A549 (cell line): ENCODE results near the gene GPR17. TPM values are rescaled to one million over a fixed set of nuclear protein-coding genes. Genes with fewer than 3 reads are reported as not detected.

Experiments
- ATAC-seq, 2 experiments: fragments of 200-7000 bp in 1 of 2; fragments of >200 bp in 1 of 2; cut with Nextera tagmentation in 1 of 2; cut with Tn5 transposase in 1 of 2; 3 replicates each; pipeline versions ENCODE4 v1.8.0 to v1.9.1; 2018 to 2020; ENCODE audit warnings: mild to moderate bottlenecking in 1 of 2, moderate library complexity in 1 of 2
- CTCF ChIA-PET: fragments of 300-600 bp; sonication (Branson Sonifier 250); formaldehyde crosslinking; extraction: SDS; loops from one replicate; lab custom pipeline; 2021; ENCODE audit warnings: antibody characterized with exemption, inconsistent platforms; lab: Yijun Ruan, JAX
- POLR2A ChIA-PET: fragments of 350-600 bp; formaldehyde crosslinking; extraction: SDS; loops from one replicate; lab custom pipeline; 2021; ENCODE audit warnings: antibody characterized with exemption, inconsistent platforms; lab: Yijun Ruan, JAX
- DNase-seq, 2 experiments: peaks; one replicate each; pipeline versions ENCODE4 v3.0.0 to v3.0.0-alpha.2; 2011 to 2016; ENCODE audit warnings: low read depth in 1 of 2, low spot score in 1 of 2
- FAIRE-seq: peaks from 2 replicates; lab custom pipeline; 2011; peaks lifted over from hg19 to GRCh38; lab: Jason Lieb, UNC
- H3K27ac ChIP-seq, 2 experiments: fragments of >200 bp; sonication (Bioruptor Twin); formaldehyde crosslinking; 3 replicates each; pipeline ENCODE4 v1.5.1; 2016 to 2017
- H3K4me1 ChIP-seq: fragments of >200 bp; sonication (Bioruptor Twin); formaldehyde crosslinking; 3 replicates; pipeline ENCODE4 v1.6.1; 2016
- H3K4me2 ChIP-seq: fragments of >200 bp; sonication (Bioruptor Twin); formaldehyde crosslinking; 3 replicates; pipeline ENCODE4 v1.6.1; 2016
- H3K4me3 ChIP-seq: fragments of >200 bp; sonication (Bioruptor Twin); formaldehyde crosslinking; 3 replicates; pipeline ENCODE4 v1.5.1; 2016
- H3K9me3 ChIP-seq: fragments of >200 bp; sonication (Bioruptor Twin); formaldehyde crosslinking; 3 replicates; pipeline ENCODE4 v1.6.1; 2016
- CHD4 ChIP-seq: fragments of 200-600 bp; sonication (generic); IDR thresholded peaks from 2 replicates; pipeline ENCODE4 v1.6.1; 2016; ENCODE audit warnings: antibody characterized with exemption, mild to moderate bottlenecking, borderline replicate concordance
- CTCF ChIP-seq: fragments of >200 bp; sonication (Bioruptor Twin); formaldehyde crosslinking; IDR thresholded peaks from 3 replicates; pipeline ENCODE4 v1.5.1; 2016
- HDAC2 ChIP-seq: fragments of 200-600 bp; sonication (generic); IDR thresholded peaks from 2 replicates; pipeline ENCODE4 v1.6.1; 2016
- HEYL ChIP-seq: fragments of 250-450 bp; sonication (Bioruptor Pico); IDR thresholded peaks from 2 replicates; pipeline ENCODE4 v1.8.0; 2021; ENCODE audit warnings: mild to moderate bottlenecking, moderate library complexity
- HOXB13 ChIP-seq: fragments of 250-450 bp; sonication (Bioruptor Pico); IDR thresholded peaks from 2 replicates; pipeline ENCODE4 v1.5.0; 2020; ENCODE audit warnings: low read depth, mild to moderate bottlenecking, moderate library complexity
- HOXB5 ChIP-seq: fragments of 250-450 bp; sonication (Bioruptor Pico); IDR thresholded peaks from 2 replicates; pipeline ENCODE4 v1.5.0; 2020; ENCODE audit warnings: mild to moderate bottlenecking, moderate library complexity
- KDM1A ChIP-seq: fragments of 200-600 bp; sonication (generic); IDR thresholded peaks from 2 replicates; pipeline ENCODE4 v1.6.1; 2016; ENCODE audit warnings: low read depth, mild to moderate bottlenecking
- MAFK ChIP-seq: fragments of 450-650 bp; IDR thresholded peaks from 2 replicates; pipeline ENCODE4 v1.6.1; 2014; ENCODE audit not compliant: partially characterized antibody
- MAZ ChIP-seq: fragments of 150-350 bp; IDR thresholded peaks from 2 replicates; pipeline ENCODE4 v1.6.1; 2014; ENCODE audit warnings: antibody characterized with exemption, low read depth, low read length, borderline replicate concordance
- NR3C1 ChIP-seq: fragments of >200 bp; sonication (Bioruptor Twin); formaldehyde crosslinking; IDR thresholded peaks from 3 replicates; pipeline ENCODE4 v1.6.1; 2017
- PBX3 ChIP-seq: IDR thresholded peaks from 2 replicates; pipeline ENCODE4 v1.6.1; 2012
- PHF8 ChIP-seq: fragments of 200-600 bp; sonication (generic); IDR thresholded peaks from 2 replicates; pipeline ENCODE4 v1.6.1; 2016; ENCODE audit warnings: low read depth, mild to moderate bottlenecking, antibody characterized with exemption, moderate library complexity, borderline replicate concordance
- POLR2A ChIP-seq: IDR thresholded peaks from 2 replicates; pipeline ENCODE4 v1.6.1; 2012; ENCODE audit warnings: mild to moderate bottlenecking, low read length
- RAD21 ChIP-seq, 2 experiments: fragments of >200 bp in 1 of 2; sonication (Bioruptor Twin) in 1 of 2; formaldehyde crosslinking in 1 of 2; IDR thresholded peaks in 1 of 2; conservative IDR thresholded peaks in 1 of 2; 2 replicates in 1 of 2; 3 replicates in 1 of 2; pipeline ENCODE4 v1.6.1; 2012 to 2018; ENCODE audit warnings: inconsistent platforms in 1 of 2
- RARB ChIP-seq: fragments of 250-450 bp; sonication (Bioruptor Pico); IDR thresholded peaks from 2 replicates; pipeline ENCODE4 v1.8.0; 2021; ENCODE audit warnings: mild to moderate bottlenecking, moderate library complexity
- RCOR1 ChIP-seq: fragments of 150-350 bp; IDR thresholded peaks from 2 replicates; pipeline ENCODE4 v1.6.1; 2014; ENCODE audit warnings: antibody characterized with exemption, low read length, low read depth
- REST ChIP-seq: fragments of 200-600 bp; sonication (generic); IDR thresholded peaks from 2 replicates; pipeline ENCODE4 v1.6.1; 2016; ENCODE audit warnings: antibody characterized with exemption, mild to moderate bottlenecking, moderate library complexity
- TFCP2L1 ChIP-seq: fragments of 250-450 bp; sonication (Bioruptor Pico); IDR thresholded peaks from 2 replicates; pipeline ENCODE4 v1.5.0; 2021; ENCODE audit warnings: mild to moderate bottlenecking
- ZC3H11A ChIP-seq: fragments of 450-650 bp; IDR thresholded peaks from 2 replicates; pipeline ENCODE4 v1.6.1; 2014; ENCODE audit warnings: antibody characterized with exemption, mild to moderate bottlenecking
- ZSCAN20 ChIP-seq: fragments of 250-450 bp; sonication (Bioruptor Pico); IDR thresholded peaks from 2 replicates; pipeline ENCODE4 v1.8.0; 2022; ENCODE audit warnings: mild to moderate bottlenecking, moderate library complexity
- WGBS: methylation state at CpG from one replicate; pipeline ENCODE4 v1.1.6; 2017; ENCODE audit errors: missing lambda C conversion rate; 5-methylcytosine and 5-hydroxymethylcytosine counted together
- polyA plus RNA-seq, 4 experiments: library from polyadenylated mRNA; depleted of rRNA in 3 of 4; stranded (reverse); fragments of >200 nt; fragmentation: RNase III in 1 of 4; extraction: RNeasy Plus Mini Kit Qiagen cat#74134 plus additional on column Dnase treatment in 1 of 4; gene quantifications; 2 replicates in 3 of 4; 3 replicates in 1 of 4; pipeline ENCODE4 v1.2.3, GENCODE V29; 2011 to 2017
- TF ChIP-seq, protein P1 (sequence below): IDR thresholded peaks from 2 replicates; pipeline ENCODE4 v1.6.1; 2012

GPR17 gene
- polyA plus RNA-seq, 2 of the 4 experiments (the other 2 are of a cell fraction), result not detected

GRCh38 chr2:127618551-127619202, 27.3 kb upstream of the GPR17 start:
- ATAC-seq (no peak), FAIRE-seq (no peak), DNase-seq (no peak)
- Histone ChIP-seq H3K27ac (no peak overlapping the region), H3K4me1 (peaks cover 2% of the 10 kb centered on the region; the same call in 2 of the 3 replicates), H3K4me3 (no peak overlapping the region), H3K4me2 (no peak overlapping the region), H3K9me3 (peaks cover 8% of the 10 kb centered on the region)
- 33% methylated on average over 5 of the region's 7 CpGs for WGBS
- TF ChIP-seq RCOR1 (no peak), MAZ (no peak), RARB (CRISPR knock-in tag) (no peak), TFCP2L1 (CRISPR knock-in tag) (no peak), HDAC2 (no peak), ZSCAN20 (CRISPR knock-in tag) (no peak), POLR2A (no peak), RAD21 (conservative IDR thresholded peaks at IDR 0.05 in 1 of 2, IDR thresholded peaks at IDR 0.05 in 1 of 2) (no peak), HEYL (CRISPR knock-in tag) (no peak), CTCF (no peak), HOXB13 (CRISPR knock-in tag) (no peak)
- ChIA-PET CTCF (no interaction called here), POLR2A (no interaction called here)

GRCh38 chr2:127619203-127619590, 26.8 kb upstream of the GPR17 start:
- TF ChIP-seq HOXB5 (CRISPR knock-in tag) (no peak), RCOR1 (no peak), CHD4 (no peak), NR3C1 (no peak), KDM1A (no peak), RAD21 (conservative IDR thresholded peaks at IDR 0.05 in 1 of 2, IDR thresholded peaks at IDR 0.05 in 1 of 2) (no peak), POLR2A (no peak), ZC3H11A (no peak), MAFK (no peak), PBX3 (no peak), REST (no peak), PHF8 (no peak)
- TF ChIP-seq, protein P1, sequence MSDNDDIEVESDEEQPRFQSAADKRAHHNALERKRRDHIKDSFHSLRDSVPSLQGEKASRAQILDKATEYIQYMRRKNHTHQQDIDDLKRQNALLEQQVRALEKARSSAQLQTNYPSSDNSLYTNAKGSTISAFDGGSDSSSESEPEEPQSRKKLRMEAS, result no peak
- TF ChIP-seq, all 56 proteins: peak for 0
- no peak for ATAC-seq
- Histone ChIP-seq H3K27ac (no peak overlapping the region), H3K4me1 (peaks cover 5% of the 10 kb centered on the region; the same call in 2 of the 3 replicates), H3K9me3 (peaks cover 3% of the 10 kb centered on the region; the same call in 2 of the 3 replicates), H3K4me2 (no peak overlapping the region), H3K4me3 (no peak overlapping the region)
- POLR2A ChIA-PET, result no interaction called here
- CTCF ChIA-PET, result no interaction called here
- no peak for FAIRE-seq
- no peak for DNase-seq
- WGBS, result 100% methylated on average over 3 of the region's 6 CpGs
